DND-41 (cell line): ENCODE data around the gene FADS2.

Experiments
- CTCF ChIP-seq: IDR thresholded peaks from 2 replicates; pipeline ENCODE4 v1.5.1; 2012; ENCODE audit warnings: borderline replicate concordance, low read length, moderate library complexity, mild to moderate bottlenecking; ENCODE audit not compliant: poor library complexity, severe bottlenecking; ENCODE audit errors: extremely low read depth
- EZH2 ChIP-seq: IDR thresholded peaks from 3 replicates; pipeline ENCODE4 v1.6.1; 2012; ENCODE audit warnings: borderline replicate concordance, low read depth, mild to moderate bottlenecking, moderate library complexity, low read length, inconsistent platforms; ENCODE audit not compliant: severe bottlenecking

DNA sequence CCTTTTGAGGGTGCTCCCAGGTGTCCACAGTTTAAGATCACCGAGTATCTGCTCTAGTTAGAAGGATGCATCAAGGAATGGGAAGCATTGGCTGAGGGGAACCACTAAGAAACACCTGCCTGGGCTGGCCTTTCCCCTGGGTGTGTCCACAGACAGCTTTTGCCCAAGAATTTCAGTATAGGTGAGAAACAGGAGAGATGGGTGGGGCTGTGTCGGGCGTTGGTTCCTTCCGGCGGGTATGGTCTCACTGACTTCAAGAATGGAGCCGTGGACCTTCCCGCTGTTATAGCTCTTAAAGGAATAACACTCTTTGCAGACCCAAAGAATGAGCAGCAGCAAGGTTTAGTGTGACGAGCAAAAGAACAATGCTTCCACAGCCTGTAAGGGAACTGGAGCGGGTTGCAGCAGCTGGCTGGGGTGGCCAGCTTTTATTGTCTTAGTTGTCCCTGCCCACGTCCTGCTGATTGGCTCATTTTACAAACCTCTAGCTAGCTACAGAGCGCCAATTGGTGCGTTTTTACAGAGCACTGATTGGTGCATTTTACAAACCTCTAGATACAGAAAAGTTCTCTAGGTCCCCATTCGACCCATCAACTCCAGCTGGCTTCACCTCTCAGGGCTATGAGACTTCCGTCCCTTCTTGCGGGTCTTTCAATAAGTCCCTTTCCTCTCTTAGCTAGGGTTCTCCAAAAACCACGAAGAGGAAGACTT lies 13.7 kb upstream of the FADS2 start:
- TF ChIP-seq CTCF, result no peak
- TF ChIP-seq EZH2, result no peak
